IPS-11a (cell line): ENCODE measurements around the gene MRTO4.
"Not testable (repeated sequence)": the region's sequence is repeated elsewhere in the genome, so short reads cannot be mapped to it uniquely, and the experiment has no call there.

Experiments
- H3K4me3 ChIP-seq: one replicate; pipeline ENCODE4 v1.5.1; 2013; ENCODE audit warnings: low read depth, low read length, control low read depth

The MRTO4 gene

GRCh38 chr1:19222979-19223824 lies 28.4 kb upstream of the MRTO4 start:
- H3K4me3 ChIP-seq, result no peak overlapping the region

DNA sequence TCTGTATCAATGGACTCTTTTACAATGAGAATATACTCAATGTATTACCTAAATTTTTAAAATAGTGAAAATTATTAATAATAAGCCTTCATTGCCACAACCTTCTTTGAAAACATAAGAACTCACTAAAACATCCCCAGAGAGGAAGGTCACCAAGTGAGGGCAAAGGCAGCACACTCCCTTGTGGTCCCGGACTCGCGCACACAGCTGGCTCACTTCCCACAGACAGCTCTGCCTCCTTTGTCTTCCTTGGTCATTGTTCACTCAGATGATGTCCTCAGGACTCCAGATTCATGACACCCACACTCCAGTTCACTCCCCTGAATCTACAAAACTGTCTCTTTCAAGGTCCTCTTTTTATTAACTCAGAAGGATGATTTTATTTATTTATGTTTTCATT lies 22.4 kb upstream of the MRTO4 start:
- H3K4me3 ChIP-seq, result no peak overlapping the region

- H3K4me3 ChIP-seq, result no peak overlapping the region
Observed at GRCh38 chr1:19229828-19230325, 21.7 kb upstream of the MRTO4 start.

GRCh38 chr1:19231736-19232523 lies 19.7 kb upstream of the MRTO4 start:
- H3K4me3 ChIP-seq, result not testable (repeated sequence)

DNA sequence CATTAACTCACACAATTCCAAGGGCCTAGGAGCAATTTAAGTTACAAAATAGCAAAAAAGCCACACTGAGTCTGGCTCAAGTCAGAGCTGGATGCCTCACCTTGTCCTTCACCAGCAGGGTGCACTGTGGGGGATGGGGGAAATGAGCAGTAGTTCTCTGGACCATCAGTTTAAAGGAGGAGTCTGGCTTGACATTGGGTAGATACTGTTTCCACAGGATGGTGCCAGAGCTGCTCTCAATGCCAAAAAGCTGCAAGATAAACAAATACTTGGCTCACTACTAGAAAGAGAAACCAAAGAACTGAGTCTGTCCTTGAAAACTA lies 19.1 kb upstream of the MRTO4 start:
- H3K4me3 ChIP-seq, result no peak overlapping the region

DNA sequence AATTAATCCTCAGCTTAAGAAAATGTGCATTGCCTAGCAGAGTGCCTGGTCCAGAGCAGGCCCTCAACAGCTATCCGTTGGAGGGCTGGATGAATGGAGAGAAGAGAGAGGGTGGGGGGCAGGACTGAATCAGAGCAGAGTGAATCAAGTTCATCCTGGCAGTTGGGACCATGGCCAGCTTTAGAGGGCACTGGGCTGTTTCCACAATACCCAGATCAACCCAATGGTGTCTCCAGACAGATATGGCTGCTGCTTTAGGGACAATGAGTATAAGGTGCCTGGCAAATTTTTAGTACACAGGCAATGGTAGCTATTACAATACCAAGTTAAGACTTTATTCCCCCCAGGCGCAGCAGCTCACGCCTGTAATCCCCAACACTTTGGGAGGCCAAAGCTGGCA lies 17.4 kb upstream of the MRTO4 start:
- H3K4me3 ChIP-seq, result no peak overlapping the region

DNA sequence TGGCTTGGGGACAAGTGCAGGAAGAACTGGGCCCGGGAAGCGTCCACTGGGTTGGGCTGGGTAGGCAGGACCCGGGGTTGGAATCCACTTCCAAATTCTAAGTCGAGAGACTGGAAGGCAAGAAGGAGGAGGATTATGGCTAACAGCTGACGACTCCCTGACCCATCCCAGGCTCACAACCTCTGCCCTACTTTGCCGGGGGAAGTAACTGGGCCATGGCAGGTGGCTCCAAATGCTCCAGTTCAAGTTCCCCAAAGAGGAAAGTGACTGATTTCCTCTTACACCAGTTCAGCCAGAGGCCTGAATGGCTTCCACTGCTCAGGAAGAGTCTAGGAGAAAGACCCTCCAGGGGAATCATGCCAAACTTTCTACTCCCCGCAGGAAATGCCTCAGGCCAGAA lies 11.7 kb upstream of the MRTO4 start:
- H3K4me3 ChIP-seq, result no peak overlapping the region

DNA sequence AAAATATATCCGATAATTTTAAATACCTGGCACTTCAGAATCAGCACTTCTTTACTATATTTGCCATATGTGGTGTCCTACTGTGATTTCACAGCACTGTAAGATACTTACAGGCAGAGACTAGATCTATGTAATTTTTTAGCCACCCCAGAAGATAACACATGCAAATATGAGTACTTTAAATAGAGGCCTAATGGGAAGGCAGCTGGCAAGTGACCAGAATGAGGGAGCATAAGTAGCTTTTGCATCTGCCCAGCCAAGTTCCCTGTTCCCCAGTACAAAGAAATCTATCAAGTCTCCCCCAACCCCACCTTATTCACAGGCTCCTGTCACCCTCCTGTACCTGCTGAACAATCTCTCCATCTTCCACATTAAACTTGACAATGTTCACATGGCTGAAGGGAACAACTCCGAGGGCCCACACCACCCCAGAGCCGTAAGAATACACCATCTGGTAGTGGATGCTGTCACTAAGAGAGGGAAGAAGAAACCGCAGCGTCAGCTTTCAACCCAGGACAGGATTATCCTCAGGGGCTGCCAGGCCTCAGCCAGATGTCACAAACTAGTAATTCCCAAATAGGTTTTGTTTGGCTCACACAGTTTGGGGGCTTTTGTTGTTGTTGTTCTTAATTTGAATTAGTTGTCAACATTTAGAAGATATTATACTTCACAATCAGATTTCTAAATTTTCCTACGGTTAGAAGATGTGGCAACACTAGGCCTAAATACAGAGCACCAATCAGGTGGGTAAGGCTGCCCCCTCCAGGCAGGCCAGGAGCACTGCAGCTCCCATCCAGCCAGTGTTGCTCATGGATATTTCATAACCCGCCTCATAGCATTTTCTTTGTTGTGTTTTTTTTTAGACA lies 10.7 kb upstream of the MRTO4 start:
- H3K4me3 ChIP-seq, result no peak overlapping the region

- H3K4me3 ChIP-seq, result peak overlapping the region; percentile 100
Observed at GRCh38 chr1:19250629-19251304, 838 bp upstream of the MRTO4 start.

- H3K4me3 ChIP-seq, result no peak overlapping the region
Observed at GRCh38 chr1:19254416-19254815, 2.8 kb downstream of the MRTO4 start.

GRCh38 chr1:19255288-19255687 lies 3.7 kb downstream of the MRTO4 start:
- no peak overlapping the region for H3K4me3 ChIP-seq

DNA sequence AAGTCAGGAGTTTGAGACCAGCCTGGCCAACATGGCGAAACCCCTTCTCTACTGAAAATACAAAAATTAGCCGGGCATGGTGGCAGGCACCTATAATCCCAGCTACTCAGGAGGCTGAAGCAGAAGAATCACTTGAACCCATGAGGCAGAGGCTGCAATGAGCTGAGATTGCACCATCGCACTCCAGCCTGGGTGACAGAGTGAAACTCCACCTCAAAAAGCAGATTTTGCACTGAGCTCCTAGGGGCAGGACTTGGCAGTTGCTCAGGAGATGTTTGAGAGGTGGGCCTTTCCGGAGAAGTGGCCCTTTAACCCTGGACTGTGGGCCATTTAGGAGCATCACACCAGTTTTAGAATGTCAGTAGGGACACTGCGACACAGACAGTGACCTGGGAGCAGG lies 4.7 kb downstream of the MRTO4 start:
- H3K4me3 ChIP-seq, result not testable (repeated sequence)

GRCh38 chr1:19257178-19257914 lies 5.7 kb downstream of the MRTO4 start:
- no peak overlapping the region for H3K4me3 ChIP-seq

DNA sequence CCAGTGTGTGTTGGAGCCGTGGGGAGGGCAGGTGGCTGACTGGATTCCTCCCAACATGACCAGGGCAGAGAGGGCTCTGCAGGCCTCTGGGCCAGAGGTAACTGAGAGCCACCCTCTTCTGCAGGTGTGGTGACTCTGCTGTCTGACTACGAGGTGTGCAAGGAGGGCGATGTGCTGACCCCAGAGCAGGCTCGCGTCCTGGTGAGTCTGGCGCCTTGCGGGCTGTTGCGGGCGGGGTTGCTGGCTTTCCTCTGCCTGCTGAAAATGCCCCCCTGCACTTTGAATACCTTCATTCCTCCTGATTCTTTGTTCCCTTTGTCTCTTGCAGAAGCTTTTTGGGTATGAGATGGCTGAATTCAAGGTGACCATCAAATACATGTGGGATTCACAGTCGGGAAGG lies 6.7 kb downstream of the MRTO4 start:
- H3K4me3 ChIP-seq, result no peak overlapping the region

DNA sequence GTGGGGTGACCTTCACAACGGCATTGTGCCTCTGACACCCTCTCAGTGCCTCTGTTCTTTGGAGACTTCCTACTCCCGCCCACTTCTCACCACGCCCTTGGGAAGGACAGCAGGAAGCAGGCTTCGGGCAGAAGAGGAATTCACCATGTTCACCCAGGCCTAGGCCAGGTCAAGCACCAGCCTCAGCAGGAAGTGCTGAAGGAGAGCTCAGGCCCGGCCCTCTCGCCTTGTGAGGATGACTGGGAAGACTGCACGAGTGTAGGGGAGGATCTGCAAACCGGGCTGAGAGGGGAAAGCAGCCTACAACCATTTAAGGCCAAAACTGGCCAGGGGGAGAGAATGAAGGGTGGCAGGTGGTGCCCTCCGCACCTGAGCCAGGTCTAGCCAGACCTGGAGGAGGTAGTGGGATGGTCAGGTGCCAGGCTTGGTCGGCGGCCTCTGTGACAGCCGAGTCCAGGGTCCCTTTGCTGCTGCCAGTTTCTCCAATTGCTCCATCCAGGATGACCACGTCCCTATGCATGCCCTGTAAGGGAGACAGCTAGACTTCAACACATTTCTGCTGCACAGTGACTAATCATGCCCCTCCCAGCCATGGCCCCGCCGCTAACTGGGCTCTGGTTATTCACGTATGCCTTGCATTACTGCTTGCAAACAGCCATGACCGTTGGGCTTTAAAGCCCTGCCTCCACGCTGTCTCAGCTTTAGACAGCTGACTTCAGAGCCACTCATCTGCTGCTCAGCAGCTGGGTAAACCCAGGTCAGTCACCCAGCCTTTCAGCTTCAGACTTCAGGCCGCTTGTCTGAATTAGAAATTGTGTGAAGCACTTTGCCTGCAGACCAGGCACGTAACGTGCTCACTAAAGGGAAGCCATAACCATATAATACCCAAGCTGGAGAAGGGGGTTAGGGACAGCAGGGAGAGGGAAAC lies 8.9 kb downstream of the MRTO4 start:
- no peak overlapping the region for H3K4me3 ChIP-seq

- no peak overlapping the region for H3K4me3 ChIP-seq
Observed at GRCh38 chr1:19262047-19262446, 10.4 kb downstream of the MRTO4 start.

GRCh38 chr1:19262744-19263143 lies 11.1 kb downstream of the MRTO4 start:
- no peak overlapping the region for H3K4me3 ChIP-seq

- no peak overlapping the region for H3K4me3 ChIP-seq
Observed at GRCh38 chr1:19268445-19268844, 16.8 kb downstream of the MRTO4 start.
